TTC549 (cell line): ENCODE measurements around the gene CPA3.
A peak's percentile ranks its signal among the peaks of the same experiment; 100 is the strongest.

Experiments used
- FAIRE-seq: peaks from 2 replicates; lab custom pipeline; 2012; peaks lifted over from hg19 to GRCh38; lab: Jason Lieb, UNC

CPA3 gene

DNA sequence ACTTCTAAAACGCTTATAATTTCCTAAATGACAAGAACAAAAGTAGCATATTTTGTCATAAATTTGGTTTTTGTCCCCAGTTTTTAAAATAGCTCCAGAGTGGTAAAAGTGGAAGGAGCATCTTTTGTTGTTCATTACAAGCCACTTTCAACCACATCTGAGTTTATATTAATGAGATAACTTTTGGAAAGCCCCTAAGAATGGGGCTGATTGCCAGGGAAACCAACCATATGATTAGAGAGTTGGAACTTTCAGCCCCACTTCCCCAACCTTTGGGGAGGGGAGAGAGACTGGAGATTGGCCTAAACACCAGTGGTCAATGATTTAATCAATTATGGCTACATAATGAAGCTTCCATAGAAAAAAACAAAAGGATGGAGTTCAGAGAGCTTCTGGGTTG lies 57.4 kb downstream of the CPA3 start:
- no peak for FAIRE-seq

DNA sequence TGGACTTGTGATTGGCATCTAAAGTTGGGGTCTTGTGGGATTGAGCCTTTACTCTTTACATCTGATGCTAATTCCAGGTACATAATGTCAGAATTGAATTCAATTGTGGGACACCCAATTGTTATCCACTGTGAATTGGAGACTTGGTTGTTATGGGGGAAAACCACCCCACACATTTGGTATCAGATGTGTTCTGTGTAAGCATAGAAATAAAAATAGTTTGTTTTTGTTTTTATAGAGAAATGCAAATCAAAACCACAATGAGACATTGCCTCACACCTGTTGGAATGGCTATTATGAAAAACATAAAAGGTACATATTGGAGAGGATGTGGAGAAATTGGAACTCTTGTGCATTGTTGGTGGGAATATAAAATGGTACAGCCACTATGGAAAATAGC lies 58.5 kb downstream of the CPA3 start:
- no peak for FAIRE-seq

DNA sequence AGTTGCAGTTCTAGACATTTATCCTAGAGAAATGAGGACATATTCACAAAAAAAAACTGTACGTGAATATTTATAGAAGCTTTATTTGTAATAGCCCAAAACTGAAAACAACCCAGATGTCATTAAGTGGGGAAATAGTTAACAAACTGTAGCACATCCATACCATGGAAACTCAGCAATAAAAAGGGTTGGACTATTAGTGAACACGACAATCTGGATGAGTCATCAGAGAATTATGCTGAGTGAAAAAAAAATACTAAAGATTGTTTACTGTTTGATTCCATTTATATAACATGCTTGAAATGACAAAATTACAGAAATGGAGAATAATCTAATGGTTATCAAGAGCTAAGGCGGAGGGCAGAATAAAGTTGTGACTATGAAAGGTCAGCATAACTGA lies 59.5 kb downstream of the CPA3 start:
- no peak for FAIRE-seq

GRCh38 chr3:148925845-148926244 lies 60.7 kb downstream of the CPA3 start:
- no peak for FAIRE-seq

DNA sequence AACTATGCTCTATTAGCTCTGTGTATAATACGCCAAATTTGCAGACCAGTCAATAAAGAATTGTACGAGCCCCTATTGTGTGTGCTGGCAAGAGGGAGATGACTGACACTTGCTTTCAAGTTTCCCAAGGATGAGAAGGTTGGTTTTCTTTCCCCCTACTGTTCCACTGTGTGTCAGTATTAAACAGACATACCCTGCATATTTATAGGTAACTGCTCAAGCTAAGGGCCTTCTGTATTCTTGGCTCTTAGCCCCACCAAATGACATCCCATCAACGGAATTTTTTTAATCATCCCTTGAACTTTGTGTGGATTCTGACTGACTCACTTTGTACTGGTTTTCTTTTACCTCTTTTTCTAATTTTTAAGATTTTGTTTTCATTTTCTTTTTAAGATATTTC lies 65.7 kb downstream of the CPA3 start:
- no peak for FAIRE-seq

DNA sequence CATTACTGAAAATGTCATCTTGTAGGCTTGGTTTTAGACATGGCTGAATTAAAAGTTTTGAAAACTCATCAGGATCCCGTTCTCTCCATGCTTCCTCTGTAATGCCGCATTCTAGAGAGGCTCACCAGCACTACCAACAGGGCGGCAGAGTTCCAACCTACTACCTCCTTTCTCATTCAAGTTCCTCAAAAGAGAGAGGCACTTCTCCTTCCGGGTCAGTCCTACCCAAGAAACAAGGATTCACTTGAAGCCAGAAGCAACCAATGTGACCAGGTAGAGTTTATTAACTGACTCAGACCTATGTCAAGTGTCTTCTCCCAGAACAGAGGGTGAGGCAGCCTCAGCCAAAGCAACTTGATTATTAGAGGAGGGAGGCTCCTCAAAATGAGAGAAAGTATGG lies 66.5 kb downstream of the CPA3 start:
- FAIRE-seq = no peak

GRCh38 chr3:148932972-148933371 lies 67.9 kb downstream of the CPA3 start:
- no peak for FAIRE-seq

GRCh38 chr3:148937467-148938255 lies 72.6 kb downstream of the CPA3 start:
- no peak for FAIRE-seq

- FAIRE-seq = no peak
These were observed 73.2 kb downstream of the CPA3 start for GRCh38 chr3:148938306-148938705.

DNA sequence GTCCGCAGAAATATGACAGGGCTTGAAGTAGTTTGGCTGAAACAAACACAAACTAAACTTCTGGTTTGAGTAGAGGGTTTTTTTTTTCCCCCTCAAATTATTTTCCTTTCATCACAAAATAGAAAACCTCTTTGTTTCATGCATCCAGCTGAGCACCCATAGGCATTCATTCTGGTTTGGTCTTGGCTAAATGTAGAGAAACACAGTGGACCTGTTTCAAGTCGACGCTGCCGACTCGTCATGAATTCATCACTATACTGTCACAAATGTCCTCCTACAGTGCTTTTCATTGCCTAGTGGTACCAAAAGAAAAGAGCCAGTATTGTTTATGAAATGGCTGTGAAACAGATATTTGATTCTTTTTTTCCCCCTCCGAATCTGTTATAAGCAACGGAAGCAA lies 73.8 kb downstream of the CPA3 start:
- FAIRE-seq = no peak

DNA sequence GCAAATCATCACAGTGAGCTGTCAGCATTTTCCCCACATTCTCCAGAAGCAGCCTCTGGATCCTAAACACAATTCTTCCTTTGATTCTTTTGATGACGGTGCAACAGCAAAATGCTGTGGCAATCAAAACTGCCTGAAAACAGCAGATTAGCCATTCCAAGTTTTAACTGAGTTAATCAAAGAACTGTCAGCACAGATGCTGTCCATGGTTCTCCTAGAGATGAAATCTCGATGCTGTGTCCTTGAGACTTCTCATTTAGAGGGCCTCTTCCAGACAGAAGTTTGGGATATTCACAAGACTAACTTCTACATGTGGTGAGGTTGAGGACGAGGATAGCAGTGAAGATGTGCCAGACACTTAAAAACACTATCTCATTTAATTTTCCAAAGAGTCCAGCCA lies 75.9 kb downstream of the CPA3 start:
- no peak for FAIRE-seq

- peak; percentile 91 for FAIRE-seq
These were observed 78.6 kb downstream of the CPA3 start for GRCh38 chr3:148943506-148944205.

DNA sequence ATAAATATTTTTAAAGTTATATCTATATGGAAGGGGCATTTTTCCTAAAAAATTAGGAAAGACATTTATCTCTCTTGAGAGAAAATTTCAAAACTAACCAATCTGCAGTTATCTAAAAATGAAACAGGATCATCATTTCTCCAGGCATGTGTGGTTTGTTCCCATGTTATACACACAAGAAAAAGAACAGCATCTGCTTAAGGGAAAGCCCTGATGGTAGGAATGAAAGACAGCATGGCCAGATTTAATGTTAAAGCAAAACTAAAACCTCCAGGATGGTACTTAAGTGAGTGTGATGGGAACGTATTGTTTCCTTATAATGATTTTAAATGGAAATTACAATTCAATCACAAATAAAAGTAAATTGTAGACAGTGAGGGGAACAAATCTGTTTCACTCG lies 80.0 kb downstream of the CPA3 start:
- FAIRE-seq = no peak
